Embryonic facial prominence (tissue), 1 donor: ENCODE data around the gene TYW5.

Source experiments
- DNase-seq: peaks from one replicate; pipeline ENCODE4 v3.0.0-alpha.2; 2016; ENCODE audit errors: extremely low spot score

The TYW5 gene

GRCh38 chr2:199955339-199956061, at the start of gene TYW5, which contains the start of gene MAIP1:
TSS of gene TYW5 (minus strand) at chr2:199955491. CDS start at chr2:199955470, 21 bp downstream.
TSS of gene MAIP1 (plus strand) at chr2:199955582. CDS start at chr2:199955799, 217 bp downstream.
- DNase-seq, result peak; percentile 31

DNA sequence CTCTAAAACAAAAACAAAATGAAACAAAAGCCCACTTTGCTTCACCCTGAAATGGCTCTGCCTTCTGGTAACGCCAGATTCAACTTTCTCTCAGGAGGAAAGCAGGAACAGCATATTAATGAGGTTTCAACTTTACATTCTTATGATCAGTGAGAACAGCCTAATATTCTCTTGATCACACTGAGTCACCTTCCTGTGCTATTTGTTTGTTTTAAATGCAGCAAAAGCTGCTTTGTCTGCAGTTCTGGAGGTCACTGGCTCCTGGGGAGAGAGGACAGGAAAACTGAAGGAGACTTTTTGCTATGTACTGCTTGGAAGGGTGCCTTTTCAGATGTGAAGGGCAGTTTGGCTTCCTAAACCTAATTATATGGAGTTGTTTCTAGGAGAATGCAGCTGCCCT, 48.2 kb upstream of the TYW5 start:
- DNase-seq, result no peak

DNA sequence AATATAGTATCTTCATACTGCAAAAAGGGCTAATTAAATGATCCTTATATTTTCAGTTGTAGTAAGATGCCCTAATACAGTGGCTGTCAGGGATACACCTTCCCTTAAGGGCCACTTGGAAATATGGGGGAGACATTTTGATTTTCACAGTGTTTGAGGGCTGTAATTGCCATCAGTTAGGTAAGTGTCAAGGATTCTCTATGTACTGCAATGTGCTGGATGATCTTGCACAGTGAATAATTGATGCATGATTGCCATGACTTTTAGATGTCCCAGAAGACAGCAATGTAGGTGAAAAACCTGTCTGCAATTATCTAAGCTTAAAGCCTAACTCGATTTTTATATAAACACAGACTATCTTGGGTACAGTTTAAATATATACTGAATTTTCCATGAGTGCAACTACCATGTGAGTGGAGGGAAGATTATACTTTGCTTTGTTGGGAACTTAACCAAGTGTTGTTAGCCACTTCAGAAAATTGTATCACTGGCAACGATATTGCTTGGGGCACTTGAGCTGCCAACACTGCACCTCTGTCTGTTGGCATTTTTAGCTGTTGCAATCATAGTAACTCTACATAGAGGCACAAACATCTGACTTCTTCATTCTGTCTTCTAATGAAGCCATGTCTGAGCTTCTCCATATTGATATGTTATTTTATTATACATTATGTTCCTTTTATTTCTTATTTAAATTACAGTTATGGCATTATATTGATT, 45.3 kb upstream of the TYW5 start:
- DNase-seq, result no peak

- no peak for DNase-seq
Observed at GRCh38 chr2:199999166-199999565, 43.9 kb upstream of the TYW5 start.

DNA sequence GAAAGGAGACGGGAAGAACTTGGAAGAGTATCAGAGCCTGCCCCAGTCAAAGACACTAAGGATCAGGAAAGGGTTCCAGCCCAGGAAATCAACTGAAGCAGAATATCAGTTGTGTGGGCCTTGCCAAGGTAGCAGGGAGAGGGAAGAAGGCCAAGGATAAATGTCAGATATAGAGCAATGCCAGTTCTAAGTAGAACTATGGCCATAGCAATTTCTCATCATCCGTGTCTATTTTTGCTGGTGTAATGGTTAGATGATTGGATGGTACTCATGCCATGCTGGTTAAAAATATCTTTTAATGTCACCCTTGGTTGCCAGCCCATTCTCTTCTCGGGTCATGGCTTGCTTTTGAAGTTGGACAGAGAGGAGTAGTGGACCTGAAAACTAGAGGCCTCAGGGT, 42.0 kb upstream of the TYW5 start:
- DNase-seq, result no peak

DNA sequence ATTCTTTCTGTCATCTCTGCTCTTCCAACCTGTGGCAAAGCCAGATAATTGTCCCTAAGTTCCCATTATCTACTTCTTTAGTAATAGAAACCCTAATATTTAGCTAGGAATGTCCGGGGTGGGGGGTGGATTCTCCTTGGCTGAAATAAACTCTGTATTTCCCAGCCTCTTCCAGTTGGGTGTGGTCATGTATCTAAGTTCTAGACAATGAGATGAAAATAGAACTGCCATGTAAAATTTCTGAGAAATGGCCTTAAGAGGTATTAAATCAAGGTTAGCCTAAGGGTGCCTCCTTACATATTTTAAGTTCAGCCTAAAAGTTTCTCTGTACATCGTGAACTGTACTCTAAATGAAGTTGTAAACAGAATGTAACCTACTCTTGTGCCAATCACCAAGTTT, 39.6 kb upstream of the TYW5 start:
- no peak for DNase-seq

- no peak for DNase-seq
Observed at GRCh38 chr2:199994371-199994770, 39.1 kb upstream of the TYW5 start.

DNA sequence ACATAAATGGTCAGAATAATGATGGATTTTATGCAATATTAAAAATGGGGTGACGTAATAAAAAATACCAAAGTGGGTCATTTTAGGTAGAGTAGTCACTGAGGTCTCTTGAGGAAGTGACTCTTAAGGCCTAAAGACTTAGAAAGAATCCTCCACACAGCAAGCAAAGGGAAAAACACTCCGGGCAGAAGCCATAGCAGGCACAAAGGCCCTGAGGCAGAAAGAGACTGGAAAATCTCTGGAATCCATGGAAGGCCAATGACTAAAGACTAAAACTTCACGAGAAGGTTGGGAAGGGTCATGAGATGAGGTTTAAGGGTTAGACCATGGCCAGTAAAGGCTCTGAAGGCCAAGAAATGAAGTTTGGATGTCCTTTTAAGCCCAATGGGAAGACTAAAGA, 37.0 kb upstream of the TYW5 start:
- no peak for DNase-seq

GRCh38 chr2:199991691-199992090, 36.4 kb upstream of the TYW5 start:
- DNase-seq, result no peak

- no peak for DNase-seq
Observed at GRCh38 chr2:199989822-199990221, 34.5 kb upstream of the TYW5 start.

- peak; percentile 46 for DNase-seq
Observed at GRCh38 chr2:199988151-199988550, 32.9 kb upstream of the TYW5 start.

- no peak for DNase-seq
Observed at GRCh38 chr2:199987586-199987985, 32.3 kb upstream of the TYW5 start.

GRCh38 chr2:199985625-199986207, 30.4 kb upstream of the TYW5 start:
- no peak for DNase-seq

DNA sequence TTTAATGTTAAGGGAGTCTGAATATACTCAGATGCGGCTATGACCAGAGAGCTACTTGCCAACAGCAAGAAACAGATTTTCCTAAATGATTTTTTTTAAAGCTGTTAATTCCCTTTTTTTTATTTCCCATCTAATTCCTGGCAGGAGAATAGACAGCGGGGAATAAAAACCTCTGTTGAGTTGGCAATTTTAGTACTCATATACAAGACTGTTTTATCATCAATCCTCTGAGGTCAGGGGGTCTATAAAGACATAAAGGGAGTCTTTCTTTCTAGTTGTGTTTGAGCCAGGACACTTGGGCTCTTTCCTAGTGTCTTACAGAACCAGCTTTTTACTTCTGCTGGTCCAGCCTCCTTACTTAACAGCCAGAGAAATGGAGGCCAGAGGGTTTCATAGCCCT, 29.5 kb upstream of the TYW5 start:
- no peak for DNase-seq

- no peak for DNase-seq
Observed at GRCh38 chr2:199984159-199984558, 28.9 kb upstream of the TYW5 start.

DNA sequence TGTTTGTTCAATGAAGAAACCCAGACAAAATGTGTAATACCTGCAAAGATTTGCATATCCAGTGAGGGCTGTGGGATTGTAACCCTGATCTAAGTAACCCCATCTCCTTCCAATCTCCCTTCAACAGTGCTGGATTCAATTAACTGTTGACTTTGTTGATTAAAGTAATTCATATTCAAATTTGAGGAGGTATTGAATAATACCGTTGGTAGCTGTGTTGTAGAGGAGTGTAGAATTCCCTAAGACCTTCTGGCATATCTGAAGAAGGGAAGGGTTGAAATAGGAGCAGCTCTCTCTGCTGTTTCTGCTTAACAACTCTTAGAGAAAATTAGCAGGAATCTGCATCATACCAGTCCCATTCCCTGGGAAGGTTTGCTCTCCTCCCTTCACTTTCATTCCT, 28.2 kb upstream of the TYW5 start:
- DNase-seq, result no peak

DNA sequence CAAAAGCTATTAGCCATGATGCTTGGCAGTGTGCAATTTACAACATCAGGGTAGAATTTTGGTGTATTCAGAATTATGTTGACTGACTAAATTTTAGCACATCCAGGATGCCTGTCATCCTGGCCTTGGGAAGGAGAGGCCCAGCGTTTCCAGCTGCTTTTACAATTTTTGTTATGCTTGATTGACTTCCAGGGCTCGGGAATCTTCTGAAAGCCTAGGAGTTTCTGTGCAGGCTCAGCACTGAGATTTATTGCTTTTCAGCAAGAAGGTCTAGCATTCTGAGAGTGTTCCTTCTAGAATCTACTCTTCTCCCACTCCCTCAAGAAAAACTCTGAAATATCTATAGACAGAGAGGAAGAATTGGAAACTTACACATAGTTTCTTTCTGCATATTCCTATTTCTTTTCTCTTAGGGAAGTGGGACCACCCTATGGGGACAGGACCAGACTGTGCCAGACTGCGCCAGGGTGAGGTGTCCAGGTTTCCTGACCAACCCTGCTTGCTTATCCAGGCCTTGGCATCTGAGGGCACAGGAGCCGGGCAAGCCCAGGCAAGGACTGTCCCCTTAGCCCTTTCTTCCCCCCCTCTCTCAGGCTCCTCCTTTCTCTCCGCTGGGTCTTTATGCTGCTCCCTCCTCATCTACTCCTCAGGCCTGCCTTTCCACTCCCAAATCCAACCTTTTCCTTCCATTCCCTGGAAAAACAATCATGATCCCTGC, 27.0 kb upstream of the TYW5 start:
- no peak for DNase-seq

GRCh38 chr2:199979832-199980628, 24.7 kb upstream of the TYW5 start:
- DNase-seq, result peak; percentile 68

DNA sequence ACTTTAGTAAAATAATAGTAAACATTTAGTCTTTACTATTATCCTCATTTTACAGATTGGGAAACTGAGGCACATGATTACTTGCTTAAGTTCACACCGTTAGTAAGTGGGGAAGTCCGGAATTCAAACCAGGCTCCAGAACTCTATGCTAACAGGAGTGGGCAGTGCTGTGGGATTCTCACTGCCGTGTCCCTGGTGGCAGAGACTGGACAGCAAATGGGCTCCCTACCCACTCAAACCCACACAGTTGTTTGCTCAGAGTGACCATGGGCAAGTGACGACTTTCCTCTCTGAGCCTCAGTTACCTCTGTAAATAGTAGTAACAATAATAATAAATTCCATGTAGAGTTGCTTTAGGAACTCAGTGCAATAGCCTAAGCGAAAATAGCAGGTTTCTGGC, 24.1 kb upstream of the TYW5 start:
- no peak for DNase-seq

DNA sequence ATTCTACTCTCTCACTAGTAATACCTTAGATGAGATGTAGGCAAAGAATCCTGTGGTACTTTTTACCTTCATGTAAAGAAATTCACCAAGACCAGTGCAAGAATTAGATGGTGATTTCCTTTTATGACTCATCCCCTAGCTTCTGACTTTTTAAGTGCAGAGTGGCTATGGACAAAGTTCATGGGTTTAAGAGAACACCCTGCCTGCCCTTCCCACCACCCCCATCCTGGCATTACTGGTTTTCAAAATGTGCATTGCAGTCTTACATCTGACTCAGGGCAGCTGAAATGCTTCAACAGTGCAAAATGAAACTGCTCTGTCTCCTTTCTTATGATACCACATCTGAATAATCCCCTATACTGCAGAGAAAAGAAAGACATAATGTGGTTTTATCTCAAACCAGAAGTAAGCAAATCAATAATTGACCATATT, 22.7 kb upstream of the TYW5 start:
- DNase-seq, result no peak

DNA sequence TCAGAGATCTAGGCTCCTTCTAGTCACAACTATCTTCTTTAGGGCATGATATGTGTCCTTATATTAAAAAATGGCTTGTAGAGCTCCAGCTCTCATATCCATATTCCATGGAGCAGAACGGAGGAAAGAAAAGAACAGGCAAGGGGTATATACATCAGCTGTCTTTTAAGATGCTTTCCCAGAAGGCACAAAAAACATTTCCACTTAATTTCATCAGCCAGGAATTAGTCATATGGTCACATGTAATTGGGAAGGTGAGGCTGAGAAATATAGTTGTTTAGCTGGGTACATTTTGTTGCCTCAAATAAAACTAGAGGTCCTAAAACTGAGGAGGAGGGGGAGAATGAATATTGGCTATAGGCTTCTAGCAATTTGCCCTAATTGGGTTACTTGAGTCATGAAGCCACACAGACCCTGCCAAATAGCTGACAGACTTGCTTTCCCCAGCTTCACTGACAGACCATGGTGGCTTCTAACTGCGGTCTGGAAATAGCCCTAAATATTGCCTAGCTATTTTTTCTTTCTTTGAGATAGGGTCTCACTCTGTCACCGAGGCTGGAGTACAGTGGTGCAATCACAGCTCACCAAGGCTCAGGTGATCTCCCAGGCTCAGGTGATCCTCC, 20.1 kb upstream of the TYW5 start:
- DNase-seq, result no peak
